Measurements from ENCODE around the gene MAP7. TPM values are rescaled to one million over a fixed set of nuclear protein-coding genes. Genes with fewer than 3 reads are reported as not detected.

The MAP7 gene
- total and polyA plus RNA-seq, 2 donors (not counting 3 experiments of a cell fraction or from before 2014, with no cell fraction given): 0.07 to 0.42 TPM

GRCh38 chr6:136582711-136583471 lies 32.7 kb upstream of the MAP7 start:
- POLR2A ChIA-PET: no interaction called here
- H3K27me3 ChIP-seq (ENCODE audit: control insufficient read depth in 2 of 2, insufficient read depth in 2 of 2, low read length in 2 of 2): no peaks in the 10 kb centered on the region
- H3K79me2 ChIP-seq (ENCODE audit: control insufficient read depth, insufficient read depth, low read length): no peaks in the 10 kb centered on the region
- H3K9me3 ChIP-seq (replicated peaks; ENCODE audit: control insufficient read depth, insufficient read depth, low read length): no peaks in the 10 kb centered on the region
- peak; percentile 27 for TF ChIP-seq JUN (IDR thresholded peaks at IDR 0.05; ENCODE audit: borderline replicate concordance, insufficient read depth, insufficient read length, low read depth)
- TF ChIP-seq POLR2AphosphoS5 (IDR thresholded peaks at IDR 0.05; ENCODE audit: insufficient read depth, low read depth, low read length): no peak
- TF ChIP-seq CTCF (IDR thresholded peaks at IDR 0.05; ENCODE audit: extremely low read depth in 1 of 2, insufficient read depth in 1 of 2, low read depth in 1 of 2, low read length in 2 of 2): peak; percentile 26 to 31
- TF ChIP-seq MAX (IDR thresholded peaks at IDR 0.05; ENCODE audit: insufficient read depth, insufficient read length): no peak
- no peak for TF ChIP-seq EZH2 (IDR thresholded peaks at IDR 0.05; ENCODE audit: borderline replicate concordance, low read depth, low read length, severe bottlenecking)
- TF ChIP-seq MYC (IDR thresholded peaks at IDR 0.05; ENCODE audit: low read depth, low read length): no peak
- TF ChIP-seq FOS (IDR thresholded peaks at IDR 0.05; ENCODE audit: borderline replicate concordance, insufficient read depth, low read length): no peak
- TF ChIP-seq GATA2 (IDR thresholded peaks at IDR 0.05; ENCODE audit: insufficient read depth, insufficient read length, low read depth, low read length): no peak
- H3K4me2 ChIP-seq (ENCODE audit: insufficient read depth, low read length): no peak overlapping the region
- dilution Hi-C loops (cut with MboI; ENCODE audit: extremely low pct_ligation_motif_present, low sequenced_read_pairs): no loop called here
- peak; percentile 77 for DNase-seq (ENCODE audit: low read depth, low spot score)
- H3K36me3 ChIP-seq (ENCODE audit: control insufficient read depth in 2 of 2, extremely low read depth in 1 of 2, insufficient read depth in 2 of 2, low read length in 2 of 2): peaks cover 0 to 1% of the 10 kb centered on the region in 2 experiments
- peaks cover 4% of the 10 kb centered on the region for H3K4me1 ChIP-seq (ENCODE audit: control insufficient read depth, extremely low read depth, insufficient read depth, low read length)
- intact Hi-C loops (cut with micrococcal nuclease): loop anchor here (1.0 to 10.0 kb wide), 5 partner anchors 10 to 342 kb away; partner anchors contain the start of gene SLC35D3
- H3K27ac ChIP-seq (ENCODE audit: insufficient read depth, low read depth, low read length): peak overlapping the region; percentile 89
- H4K20me1 ChIP-seq (replicated peaks; ENCODE audit: control insufficient read depth, extremely low read depth, insufficient read depth, low read length): no peaks in the 10 kb centered on the region
- H3K4me3 ChIP-seq (replicated peaks in 1 of 3; ENCODE audit: insufficient read depth in 1 of 3, low read depth in 1 of 3, low read length in 3 of 3): no peak overlapping the region
- no peaks in the 10 kb centered on the region for H3K9me1 ChIP-seq (replicated peaks; ENCODE audit: control insufficient read depth, extremely low read depth, insufficient read depth, low read length)
- no peak for FAIRE-seq
- BruUV-seq (replicated peaks): no TSS peak
- CTCF ChIA-PET: interaction anchor here (0.9 to 2.7 kb wide), 6 partner anchors 11 to 262 kb away, joined by 3 to 33 read pairs (median 12); partner anchors contain the start of gene MAP3K5
- H2AFZ ChIP-seq (ENCODE audit: low read depth, low read length): no peak overlapping the region
- peak overlapping the region; percentile 68 for H3K9ac ChIP-seq (replicated peaks; ENCODE audit: extremely low read depth, insufficient read depth, low read length)
